Stimulated activated CD4-positive, alpha-beta T cell treated with anti-CD3 and anti-CD28 coated beads, Interleukin-15, amount 100 ng/mL, for 24 hours (primary cell): ENCODE results near the gene CLEC3B.
A peak's percentile ranks its signal among the peaks of the same experiment; 100 is the strongest.

Experiments used
- DNase-seq: peaks from one replicate; pipeline ENCODE4 v3.0.0-alpha.2; 2020

CLEC3B gene

GRCh38 chr3:45007091-45007490 lies 19.0 kb upstream of the CLEC3B start:
- DNase-seq: no peak

GRCh38 chr3:45008117-45008516 lies 18.0 kb upstream of the CLEC3B start:
- no peak for DNase-seq

- no peak for DNase-seq
Measured at GRCh38 chr3:45009868-45010267, 16.2 kb upstream of the CLEC3B start.

GRCh38 chr3:45010811-45011333 lies 15.2 kb upstream of the CLEC3B start:
- DNase-seq: no peak

- no peak for DNase-seq
Measured at GRCh38 chr3:45011756-45012508, 14.2 kb upstream of the CLEC3B start.

DNA sequence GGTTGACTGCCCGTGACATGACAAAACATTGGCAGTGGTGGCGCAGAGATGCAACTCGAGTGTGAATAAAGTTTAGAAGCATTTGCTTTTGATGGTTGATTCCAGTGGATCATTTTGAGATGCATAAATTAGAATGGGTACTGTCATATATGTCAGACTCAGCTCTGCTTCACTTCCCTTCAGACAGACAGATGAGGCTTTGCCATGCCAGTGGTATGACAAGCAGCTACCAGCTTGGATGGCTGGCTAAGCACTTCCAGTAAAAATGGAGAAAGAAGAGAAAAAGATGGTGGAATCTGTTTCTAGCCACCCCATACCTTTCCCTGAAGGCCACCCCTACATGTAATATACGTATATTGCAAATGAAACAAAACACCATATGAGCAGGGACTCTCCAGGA lies 13.5 kb upstream of the CLEC3B start:
- no peak for DNase-seq

- no peak for DNase-seq
Measured at GRCh38 chr3:45016916-45017315, 9.2 kb upstream of the CLEC3B start.

DNA sequence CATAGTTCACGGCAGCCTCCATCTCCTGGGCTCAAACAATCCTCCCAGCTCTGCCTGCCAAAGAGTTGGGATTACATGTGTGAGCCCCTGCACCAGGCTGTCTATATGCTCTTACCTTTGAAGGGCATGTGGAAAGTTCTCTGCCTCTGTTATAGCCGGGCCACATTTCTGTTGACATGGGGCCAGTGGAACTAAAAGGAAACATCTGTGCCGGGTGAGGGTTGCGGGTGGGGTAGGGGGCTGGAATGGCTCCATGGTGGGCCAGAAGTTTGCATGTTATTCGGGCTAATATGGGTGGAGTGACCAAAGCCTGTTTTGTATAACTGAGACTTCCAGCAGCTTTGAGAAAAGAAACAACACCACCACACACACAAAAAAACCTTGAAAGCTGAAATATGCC lies 8.3 kb upstream of the CLEC3B start:
- DNase-seq: no peak

- DNase-seq: no peak
Measured at GRCh38 chr3:45020534-45020933, 5.6 kb upstream of the CLEC3B start.

- DNase-seq: no peak
Measured at GRCh38 chr3:45021524-45022297, 4.4 kb upstream of the CLEC3B start.

DNA sequence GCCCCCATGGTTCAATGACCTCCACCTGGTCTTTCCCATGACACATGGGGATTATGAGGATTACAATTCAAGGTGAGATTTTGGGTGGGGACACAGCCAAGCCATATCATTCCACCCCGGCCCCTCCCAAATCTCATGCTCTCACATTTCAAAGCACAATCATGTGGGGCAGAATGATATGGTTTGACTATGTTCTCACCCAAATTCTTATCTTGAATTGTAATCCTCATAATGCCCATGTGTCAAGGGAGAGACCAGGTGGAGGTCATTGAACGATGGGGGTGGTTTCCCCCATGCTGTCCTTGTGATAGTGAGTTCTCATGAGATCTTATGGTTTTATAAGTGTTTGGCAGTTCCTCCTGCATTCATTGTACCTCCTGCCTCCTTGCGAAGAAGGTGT lies 2.4 kb upstream of the CLEC3B start:
- no peak for DNase-seq

GRCh38 chr3:45024542-45025255 lies 1.4 kb upstream of the CLEC3B start:
- DNase-seq: no peak

DNA sequence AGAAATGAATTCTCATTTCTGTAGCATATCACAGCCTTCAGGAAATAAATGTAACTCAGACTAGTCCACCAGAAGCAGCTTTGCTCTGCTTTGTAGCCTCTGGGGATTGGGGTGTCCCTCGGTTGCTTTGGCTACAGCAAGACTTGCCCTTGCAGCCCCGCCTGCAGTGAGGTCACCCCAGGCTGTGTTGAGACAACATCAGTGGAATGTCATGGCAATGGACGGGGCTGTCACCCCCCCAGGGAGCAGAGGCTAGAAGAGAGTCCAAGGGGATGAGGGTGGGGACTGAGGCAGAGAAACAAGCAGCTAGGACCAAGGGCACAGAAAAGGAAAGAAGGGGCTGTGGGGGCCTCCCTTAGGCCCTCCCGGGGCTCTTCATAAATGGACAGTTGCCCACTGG lies 854 bp downstream of the CLEC3B start:
- no peak for DNase-seq

DNA sequence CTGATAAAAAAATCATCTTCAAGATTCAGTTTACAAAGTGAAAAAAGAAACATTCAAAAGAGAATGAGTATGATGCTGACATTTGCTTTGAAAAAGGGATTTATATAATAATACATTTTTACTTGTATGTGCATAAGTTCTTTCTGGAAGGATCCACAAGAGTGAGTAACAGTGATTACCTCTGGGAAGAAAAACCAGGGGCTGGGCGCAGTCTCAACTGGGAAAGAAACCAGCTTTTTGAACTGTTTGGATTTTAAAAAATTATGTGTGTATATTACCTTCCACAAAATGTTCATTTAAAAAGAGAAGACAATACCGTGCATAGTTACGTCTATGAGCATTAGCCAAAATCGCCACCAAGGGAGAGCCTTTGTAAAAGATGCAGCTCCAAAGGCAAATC lies 1.3 kb downstream of the CLEC3B start:
- no peak for DNase-seq

DNA sequence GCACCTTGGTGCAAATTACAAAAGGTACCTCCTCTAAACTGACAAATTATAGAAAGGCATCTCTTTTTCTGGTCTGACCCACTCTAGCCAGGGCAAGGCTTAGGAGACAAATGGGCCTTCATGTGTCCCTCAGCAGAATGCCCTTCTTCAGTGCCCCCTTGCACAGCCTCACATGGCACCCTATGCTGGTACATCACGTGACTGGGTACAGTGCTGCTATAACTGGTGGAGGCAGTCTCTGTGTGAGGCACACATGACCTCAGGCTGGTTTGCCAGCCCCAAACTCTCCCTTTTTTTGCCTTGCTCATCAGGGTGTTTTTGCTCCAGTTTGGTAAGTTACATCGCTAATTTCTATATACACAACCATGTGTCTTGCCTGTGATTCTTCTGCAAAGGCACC lies 3.1 kb downstream of the CLEC3B start:
- no peak for DNase-seq

DNA sequence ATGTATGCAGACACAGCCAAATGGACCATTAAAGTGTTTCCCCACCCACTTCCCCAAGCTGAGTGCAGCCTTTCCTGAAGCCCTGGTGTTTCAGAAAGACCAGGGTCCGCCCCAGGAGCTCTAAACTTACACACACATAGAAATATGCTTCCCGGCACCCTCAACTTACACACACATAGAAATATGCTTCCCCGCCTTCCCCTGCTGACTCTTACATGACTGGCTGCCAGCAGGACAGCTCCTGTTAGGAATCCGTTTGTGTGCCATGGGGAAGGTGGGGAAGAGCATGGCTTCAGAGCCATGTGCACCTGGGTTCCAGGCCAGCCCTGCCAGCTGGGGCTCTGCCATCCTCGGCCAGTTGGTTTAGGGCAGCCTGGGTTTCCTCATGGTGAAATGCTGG lies 3.6 kb downstream of the CLEC3B start:
- no peak for DNase-seq

GRCh38 chr3:45031531-45031930 lies 5.4 kb downstream of the CLEC3B start:
- no peak for DNase-seq

DNA sequence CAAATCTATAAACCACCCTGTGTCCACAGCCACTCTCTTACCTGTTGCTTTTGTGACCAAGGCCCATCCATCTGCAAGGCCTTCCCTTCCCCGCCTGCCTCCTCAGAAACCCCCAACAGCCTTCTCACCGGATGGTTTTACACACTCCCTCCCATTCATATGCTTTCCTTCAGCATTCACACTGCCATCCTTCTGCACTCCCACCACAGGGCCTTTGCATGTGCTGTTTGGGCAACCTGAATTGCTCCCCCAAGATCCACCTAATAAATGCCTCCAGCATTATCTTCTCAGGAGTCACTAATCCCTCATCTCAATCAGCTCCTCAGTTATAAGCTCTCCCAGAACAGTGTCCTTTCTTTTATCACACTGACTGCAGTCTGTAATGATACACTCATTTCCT lies 6.0 kb downstream of the CLEC3B start:
- DNase-seq: no peak

GRCh38 chr3:45033791-45034190 lies 7.7 kb downstream of the CLEC3B start:
- no peak for DNase-seq

- DNase-seq: peak; percentile 48
Measured at GRCh38 chr3:45034612-45035252, 8.6 kb downstream of the CLEC3B start.

DNA sequence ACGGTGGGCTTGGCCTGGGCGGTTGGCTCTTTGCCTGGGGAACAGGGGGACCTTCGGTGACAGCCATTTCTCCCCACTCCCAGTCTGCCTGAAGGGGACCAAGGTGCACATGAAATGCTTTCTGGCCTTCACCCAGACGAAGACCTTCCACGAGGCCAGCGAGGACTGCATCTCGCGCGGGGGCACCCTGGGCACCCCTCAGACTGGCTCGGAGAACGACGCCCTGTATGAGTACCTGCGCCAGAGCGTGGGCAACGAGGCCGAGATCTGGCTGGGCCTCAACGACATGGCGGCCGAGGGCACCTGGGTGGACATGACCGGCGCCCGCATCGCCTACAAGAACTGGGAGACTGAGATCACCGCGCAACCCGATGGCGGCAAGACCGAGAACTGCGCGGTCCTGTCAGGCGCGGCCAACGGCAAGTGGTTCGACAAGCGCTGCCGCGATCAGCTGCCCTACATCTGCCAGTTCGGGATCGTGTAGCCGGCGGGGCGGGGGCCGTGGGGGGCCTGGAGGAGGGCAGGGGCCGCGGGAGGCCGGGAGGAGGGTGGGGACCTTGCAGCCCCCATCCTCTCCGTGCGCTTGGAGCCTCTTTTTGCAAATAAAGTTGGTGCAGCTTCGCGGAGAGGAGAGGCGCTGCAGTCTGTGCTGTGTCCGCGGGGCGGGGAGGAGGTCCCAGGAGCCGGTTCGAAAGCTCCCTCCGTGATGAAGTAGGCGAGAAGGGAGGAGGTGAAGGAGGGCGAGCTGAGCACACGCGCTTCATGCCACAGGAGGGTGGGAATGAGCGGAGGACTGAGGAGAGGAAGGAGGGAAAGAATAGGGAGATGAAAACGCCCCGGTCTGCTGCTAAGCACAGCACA lies 9.6 kb downstream of the CLEC3B start:
- peak; percentile 52 for DNase-seq
